A549 (cell line): ENCODE data around the gene GCHFR. TPM values are rescaled to one million over a fixed set of nuclear protein-coding genes. Genes with fewer than 3 reads are reported as not detected.
A peak's percentile ranks its signal among the peaks of the same experiment; 100 is the strongest.

Experiments
- ATAC-seq, 2 experiments: fragments of 200-7000 bp in 1 of 2; fragments of >200 bp in 1 of 2; cut with Nextera tagmentation in 1 of 2; cut with Tn5 transposase in 1 of 2; 3 replicates each; pipeline versions ENCODE4 v1.8.0 to v1.9.1; 2018 to 2020; ENCODE audit warnings: mild to moderate bottlenecking in 1 of 2, moderate library complexity in 1 of 2
- CTCF ChIA-PET: fragments of 300-600 bp; sonication (Branson Sonifier 250); formaldehyde crosslinking; extraction: SDS; loops from one replicate; lab custom pipeline; 2021; ENCODE audit warnings: antibody characterized with exemption, inconsistent platforms; lab: Yijun Ruan, JAX
- POLR2A ChIA-PET: fragments of 350-600 bp; formaldehyde crosslinking; extraction: SDS; loops from one replicate; lab custom pipeline; 2021; ENCODE audit warnings: antibody characterized with exemption, inconsistent platforms; lab: Yijun Ruan, JAX
- DNase-seq, 2 experiments: peaks; one replicate each; pipeline versions ENCODE4 v3.0.0 to v3.0.0-alpha.2; 2011 to 2016; ENCODE audit warnings: low read depth in 1 of 2, low spot score in 1 of 2
- FAIRE-seq: peaks from 2 replicates; lab custom pipeline; 2011; peaks lifted over from hg19 to GRCh38; lab: Jason Lieb, UNC
- H3K27ac ChIP-seq, 2 experiments: fragments of >200 bp; sonication (Bioruptor Twin); formaldehyde crosslinking; 3 replicates each; pipeline ENCODE4 v1.5.1; 2016 to 2017
- H3K4me1 ChIP-seq: fragments of >200 bp; sonication (Bioruptor Twin); formaldehyde crosslinking; 3 replicates; pipeline ENCODE4 v1.6.1; 2016
- H3K4me2 ChIP-seq: fragments of >200 bp; sonication (Bioruptor Twin); formaldehyde crosslinking; 3 replicates; pipeline ENCODE4 v1.6.1; 2016
- H3K4me3 ChIP-seq: fragments of >200 bp; sonication (Bioruptor Twin); formaldehyde crosslinking; 3 replicates; pipeline ENCODE4 v1.5.1; 2016
- H3K9me3 ChIP-seq: fragments of >200 bp; sonication (Bioruptor Twin); formaldehyde crosslinking; 3 replicates; pipeline ENCODE4 v1.6.1; 2016
- CBX2 ChIP-seq: fragments of 200-600 bp; sonication (generic); IDR thresholded peaks from 2 replicates; pipeline ENCODE4 v1.6.1; 2016; ENCODE audit warnings: low read depth, mild to moderate bottlenecking, borderline replicate concordance
- CEBPB ChIP-seq, 2 experiments: fragments of >200 bp in 1 of 2; sonication (Bioruptor Twin) in 1 of 2; formaldehyde crosslinking in 1 of 2; IDR thresholded peaks; 2 replicates each; pipeline ENCODE4 v1.6.1; 2012 to 2016
- ESRRA ChIP-seq: fragments of 150-350 bp; IDR thresholded peaks from 2 replicates; pipeline ENCODE4 v1.6.1; 2014; ENCODE audit warnings: mild to moderate bottlenecking, low read length, borderline replicate concordance
- FOSB ChIP-seq: fragments of 250-450 bp; sonication (Bioruptor Pico); IDR thresholded peaks from 2 replicates; pipeline ENCODE4 v1.5.0; 2020; ENCODE audit warnings: mild to moderate bottlenecking, moderate library complexity
- HDAC2 ChIP-seq: fragments of 200-600 bp; sonication (generic); IDR thresholded peaks from 2 replicates; pipeline ENCODE4 v1.6.1; 2016
- JUN ChIP-seq, 2 experiments: fragments of >200 bp; sonication (Bioruptor Twin); formaldehyde crosslinking; IDR thresholded peaks; 2 replicates in 1 of 2; 3 replicates in 1 of 2; pipeline ENCODE4 v1.6.1; 2016 to 2017
- KDM1A ChIP-seq: fragments of 200-600 bp; sonication (generic); IDR thresholded peaks from 2 replicates; pipeline ENCODE4 v1.6.1; 2016; ENCODE audit warnings: low read depth, mild to moderate bottlenecking
- KDM5A ChIP-seq: fragments of 200-600 bp; sonication (generic); IDR thresholded peaks from 2 replicates; pipeline ENCODE4 v1.6.1; 2016; ENCODE audit warnings: antibody characterized with exemption, mild to moderate bottlenecking
- MAFK ChIP-seq: fragments of 450-650 bp; IDR thresholded peaks from 2 replicates; pipeline ENCODE4 v1.6.1; 2014; ENCODE audit not compliant: partially characterized antibody
- MYC ChIP-seq: IDR thresholded peaks from 2 replicates; pipeline ENCODE4 v1.6.1; 2012; ENCODE audit warnings: mild to moderate bottlenecking, inconsistent platforms, low read length, improper control_type of control experiment, borderline replicate concordance
- PHF8 ChIP-seq: fragments of 200-600 bp; sonication (generic); IDR thresholded peaks from 2 replicates; pipeline ENCODE4 v1.6.1; 2016; ENCODE audit warnings: low read depth, mild to moderate bottlenecking, antibody characterized with exemption, moderate library complexity, borderline replicate concordance
- POLR2A ChIP-seq: IDR thresholded peaks from 2 replicates; pipeline ENCODE4 v1.6.1; 2012; ENCODE audit warnings: mild to moderate bottlenecking, low read length
- POLR2AphosphoS2 ChIP-seq: conservative IDR thresholded peaks from 2 replicates; pipeline ENCODE4 v1.6.1; 2012; ENCODE audit warnings: low read length, improper control_type of control experiment, inconsistent platforms
- RFX5 ChIP-seq: fragments of 450-650 bp; IDR thresholded peaks from 2 replicates; pipeline ENCODE4 v1.7.1; 2014; ENCODE audit warnings: antibody characterized with exemption, mild to moderate bottlenecking, moderate library complexity
- RNF2 ChIP-seq: fragments of 200-600 bp; sonication (generic); IDR thresholded peaks from 2 replicates; pipeline ENCODE4 v1.6.1; 2016; ENCODE audit warnings: low read depth, mild to moderate bottlenecking, antibody characterized with exemption, moderate library complexity, borderline replicate concordance
- SMC3 ChIP-seq: fragments of >200 bp; sonication (Bioruptor Twin); formaldehyde crosslinking; IDR thresholded peaks from 3 replicates; pipeline ENCODE4 v1.6.1; 2018; ENCODE audit warnings: inconsistent platforms
- TFCP2L1 ChIP-seq: fragments of 250-450 bp; sonication (Bioruptor Pico); IDR thresholded peaks from 2 replicates; pipeline ENCODE4 v1.5.0; 2021; ENCODE audit warnings: mild to moderate bottlenecking
- TP53 ChIP-seq: fragments of 250-450 bp; sonication (Bioruptor Pico); IDR thresholded peaks from 2 replicates; pipeline ENCODE4 v1.5.0; 2021; ENCODE audit warnings: mild to moderate bottlenecking, moderate library complexity
- ZC3H11A ChIP-seq: fragments of 450-650 bp; IDR thresholded peaks from 2 replicates; pipeline ENCODE4 v1.6.1; 2014; ENCODE audit warnings: antibody characterized with exemption, mild to moderate bottlenecking
- ZSCAN20 ChIP-seq: fragments of 250-450 bp; sonication (Bioruptor Pico); IDR thresholded peaks from 2 replicates; pipeline ENCODE4 v1.8.0; 2022; ENCODE audit warnings: mild to moderate bottlenecking, moderate library complexity
- WGBS: methylation state at CpG from one replicate; pipeline ENCODE4 v1.1.6; 2017; ENCODE audit errors: missing lambda C conversion rate; 5-methylcytosine and 5-hydroxymethylcytosine counted together
- polyA plus RNA-seq, 4 experiments: library from polyadenylated mRNA; depleted of rRNA in 3 of 4; stranded (reverse); fragments of >200 nt; fragmentation: RNase III in 1 of 4; extraction: RNeasy Plus Mini Kit Qiagen cat#74134 plus additional on column Dnase treatment in 1 of 4; gene quantifications; 2 replicates in 3 of 4; 3 replicates in 1 of 4; pipeline ENCODE4 v1.2.3, GENCODE V29; 2011 to 2017
- TF ChIP-seq, protein P1 (sequence below): fragments of >200 bp; sonication (Bioruptor Twin); formaldehyde crosslinking; IDR thresholded peaks from 2 replicates; pipeline ENCODE4 v1.6.1; 2016
- TF ChIP-seq, protein P2 (sequence below): fragments of 150-350 bp; IDR thresholded peaks from 2 replicates; pipeline ENCODE4 v1.6.1; 2014; ENCODE audit warnings: low read depth, mild to moderate bottlenecking, low read length
- TF ChIP-seq, protein P3 (sequence below): fragments of >200 bp; sonication (Bioruptor Twin); formaldehyde crosslinking; IDR thresholded peaks from 3 replicates; pipeline ENCODE4 v1.5.1; 2016
- TF ChIP-seq, protein P4 (sequence below): fragments of 250-450 bp; sonication (Bioruptor Pico); IDR thresholded peaks from 2 replicates; pipeline ENCODE4 v1.5.0; 2021; ENCODE audit warnings: mild to moderate bottlenecking, moderate library complexity, borderline replicate concordance
- TF ChIP-seq, protein P5 (sequence below): fragments of 450-650 bp; IDR thresholded peaks from 2 replicates; pipeline ENCODE4 v1.6.1; 2014; ENCODE audit warnings: antibody characterized with exemption

Gene GCHFR
- polyA plus RNA-seq, 2 of the 4 experiments (the other 2 are of a cell fraction) = 6.9 to 7.7 TPM

DNA sequence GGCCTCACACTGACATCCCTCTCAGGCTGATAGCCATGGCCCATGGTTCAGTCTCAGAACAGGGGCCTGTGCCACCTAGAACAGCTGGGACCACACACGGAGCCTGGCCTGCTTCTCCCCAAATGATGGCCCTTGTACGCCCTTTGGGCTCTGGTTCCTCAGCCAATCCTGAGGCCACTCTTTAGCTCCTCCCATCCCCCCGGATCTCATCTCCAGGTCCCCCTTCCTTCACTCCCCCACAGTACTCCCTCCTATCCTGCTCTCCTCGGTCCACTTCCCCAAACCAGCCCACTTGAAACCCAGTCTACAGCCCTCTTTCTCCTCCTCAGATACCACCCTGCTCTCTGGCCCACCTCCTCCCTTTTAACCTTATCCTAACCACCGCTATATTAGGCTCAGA is 25.3 kb downstream of the GCHFR start:
- Histone ChIP-seq H3K4me2 (no peak overlapping the region), H3K4me3 (no peak overlapping the region), H3K4me1 (peaks cover 52% of the 10 kb centered on the region), H3K27ac (peak overlapping the region in 1 of 2 experiments; percentile 70; a peak in 3 of 6 replicates), H3K9me3 (no peaks in the 10 kb centered on the region)
- ChIA-PET CTCF (interaction anchor here (0.8 to 2.3 kb wide), 3 partner anchors 22 to 106 kb away, joined by 3 to 6 read pairs (median 5); no protein-coding TSS in a partner anchor), POLR2A (no interaction called here)
- DNase-seq (no peak), FAIRE-seq (no peak), ATAC-seq (no peak)
- WGBS = 90% methylated on average over 5 of the region's 5 CpGs
- TF ChIP-seq RNF2 (no peak), MAFK (no peak), ZSCAN20 (CRISPR knock-in tag) (no peak), HDAC2 (no peak), ZC3H11A (no peak), ESRRA (no peak), CBX2 (no peak), PHF8 (no peak), CEBPB (IDR thresholded peaks at IDR 0.05) (no peak), POLR2A (no peak), FOSB (CRISPR knock-in tag) (no peak), SMC3 (no peak), RFX5 (no peak), KDM1A (no peak), MYC (no peak)
- TF ChIP-seq, protein P1, sequence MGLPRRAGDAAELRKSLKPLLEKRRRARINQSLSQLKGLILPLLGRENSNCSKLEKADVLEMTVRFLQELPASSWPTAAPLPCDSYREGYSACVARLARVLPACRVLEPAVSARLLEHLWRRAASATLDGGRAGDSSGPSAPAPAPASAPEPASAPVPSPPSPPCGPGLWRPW = no peak
- TF ChIP-seq, protein P2, sequence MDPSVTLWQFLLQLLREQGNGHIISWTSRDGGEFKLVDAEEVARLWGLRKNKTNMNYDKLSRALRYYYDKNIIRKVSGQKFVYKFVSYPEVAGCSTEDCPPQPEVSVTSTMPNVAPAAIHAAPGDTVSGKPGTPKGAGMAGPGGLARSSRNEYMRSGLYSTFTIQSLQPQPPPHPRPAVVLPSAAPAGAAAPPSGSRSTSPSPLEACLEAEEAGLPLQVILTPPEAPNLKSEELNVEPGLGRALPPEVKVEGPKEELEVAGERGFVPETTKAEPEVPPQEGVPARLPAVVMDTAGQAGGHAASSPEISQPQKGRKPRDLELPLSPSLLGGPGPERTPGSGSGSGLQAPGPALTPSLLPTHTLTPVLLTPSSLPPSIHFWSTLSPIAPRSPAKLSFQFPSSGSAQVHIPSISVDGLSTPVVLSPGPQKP = no peak
- TF ChIP-seq, protein P3, sequence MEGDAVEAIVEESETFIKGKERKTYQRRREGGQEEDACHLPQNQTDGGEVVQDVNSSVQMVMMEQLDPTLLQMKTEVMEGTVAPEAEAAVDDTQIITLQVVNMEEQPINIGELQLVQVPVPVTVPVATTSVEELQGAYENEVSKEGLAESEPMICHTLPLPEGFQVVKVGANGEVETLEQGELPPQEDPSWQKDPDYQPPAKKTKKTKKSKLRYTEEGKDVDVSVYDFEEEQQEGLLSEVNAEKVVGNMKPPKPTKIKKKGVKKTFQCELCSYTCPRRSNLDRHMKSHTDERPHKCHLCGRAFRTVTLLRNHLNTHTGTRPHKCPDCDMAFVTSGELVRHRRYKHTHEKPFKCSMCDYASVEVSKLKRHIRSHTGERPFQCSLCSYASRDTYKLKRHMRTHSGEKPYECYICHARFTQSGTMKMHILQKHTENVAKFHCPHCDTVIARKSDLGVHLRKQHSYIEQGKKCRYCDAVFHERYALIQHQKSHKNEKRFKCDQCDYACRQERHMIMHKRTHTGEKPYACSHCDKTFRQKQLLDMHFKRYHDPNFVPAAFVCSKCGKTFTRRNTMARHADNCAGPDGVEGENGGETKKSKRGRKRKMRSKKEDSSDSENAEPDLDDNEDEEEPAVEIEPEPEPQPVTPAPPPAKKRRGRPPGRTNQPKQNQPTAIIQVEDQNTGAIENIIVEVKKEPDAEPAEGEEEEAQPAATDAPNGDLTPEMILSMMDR = no peak
- TF ChIP-seq, protein P4, sequence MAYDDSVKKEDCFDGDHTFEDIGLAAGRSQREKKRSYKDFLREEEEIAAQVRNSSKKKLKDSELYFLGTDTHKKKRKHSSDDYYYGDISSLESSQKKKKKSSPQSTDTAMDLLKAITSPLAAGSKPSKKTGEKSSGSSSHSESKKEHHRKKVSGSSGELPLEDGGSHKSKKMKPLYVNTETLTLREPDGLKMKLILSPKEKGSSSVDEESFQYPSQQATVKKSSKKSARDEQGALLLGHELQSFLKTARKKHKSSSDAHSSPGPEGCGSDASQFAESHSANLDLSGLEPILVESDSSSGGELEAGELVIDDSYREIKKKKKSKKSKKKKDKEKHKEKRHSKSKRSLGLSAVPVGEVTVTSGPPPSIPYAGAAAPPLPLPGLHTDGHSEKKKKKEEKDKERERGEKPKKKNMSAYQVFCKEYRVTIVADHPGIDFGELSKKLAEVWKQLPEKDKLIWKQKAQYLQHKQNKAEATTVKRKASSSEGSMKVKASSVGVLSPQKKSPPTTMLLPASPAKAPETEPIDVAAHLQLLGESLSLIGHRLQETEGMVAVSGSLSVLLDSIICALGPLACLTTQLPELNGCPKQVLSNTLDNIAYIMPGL (CRISPR knock-in tag) = no peak

DNA sequence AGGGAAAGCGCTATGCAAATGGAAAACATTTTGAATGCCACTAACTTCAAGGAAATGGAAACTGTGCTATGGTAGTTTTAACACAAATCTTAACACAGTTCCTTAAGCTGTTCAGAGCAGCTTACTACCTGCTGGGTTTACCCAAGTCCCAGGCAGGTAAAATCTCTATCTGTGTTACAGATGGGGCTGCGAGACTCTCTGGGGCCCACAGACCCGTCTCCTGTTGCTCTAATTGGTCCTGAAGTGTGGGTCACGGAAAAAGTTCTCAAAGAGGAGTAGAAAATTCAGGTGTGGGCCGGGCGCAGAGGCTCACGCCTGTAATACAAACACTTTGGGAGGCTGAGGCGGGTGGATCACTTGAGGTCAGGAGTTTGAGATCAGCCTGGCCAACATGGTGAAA is 26.1 kb downstream of the GCHFR start:
- ATAC-seq = no peak
- FAIRE-seq = no peak
- no peak for DNase-seq
- Histone ChIP-seq H3K27ac (peak overlapping the region in 1 of 2 experiments; percentile 85; a peak in 1 of 6 replicates), H3K4me2 (no peak overlapping the region), H3K4me3 (no peak overlapping the region), H3K9me3 (no peaks in the 10 kb centered on the region), H3K4me1 (peaks cover 56% of the 10 kb centered on the region)
- TF ChIP-seq KDM5A = no peak
- no peak for TF ChIP-seq RNF2
- TF ChIP-seq TP53 (CRISPR knock-in tag) = no peak
- TF ChIP-seq, protein P5, sequence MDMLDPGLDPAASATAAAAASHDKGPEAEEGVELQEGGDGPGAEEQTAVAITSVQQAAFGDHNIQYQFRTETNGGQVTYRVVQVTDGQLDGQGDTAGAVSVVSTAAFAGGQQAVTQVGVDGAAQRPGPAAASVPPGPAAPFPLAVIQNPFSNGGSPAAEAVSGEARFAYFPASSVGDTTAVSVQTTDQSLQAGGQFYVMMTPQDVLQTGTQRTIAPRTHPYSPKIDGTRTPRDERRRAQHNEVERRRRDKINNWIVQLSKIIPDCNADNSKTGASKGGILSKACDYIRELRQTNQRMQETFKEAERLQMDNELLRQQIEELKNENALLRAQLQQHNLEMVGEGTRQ = no peak
- TF ChIP-seq, protein P3 = no peak
- no peak for TF ChIP-seq TFCP2L1 (CRISPR knock-in tag)
- no peak for TF ChIP-seq POLR2AphosphoS2
- TF ChIP-seq JUN (IDR thresholded peaks at IDR 0.05) = no peak
- ChIA-PET CTCF (interaction anchor here (1.3 kb wide), 1 partner anchor 43 kb away, joined by 5 read pairs; no protein-coding TSS in a partner anchor), POLR2A (no interaction called here)
- 93% methylated on average over 8 of the region's 8 CpGs for WGBS
